SU-DHL-6 (cell line): ENCODE data around the gene DOCK1.

ENCODE experiments used
- EZH2phosphoT487 ChIP-seq: fragments of 200-600 bp; sonication (generic), shearing (Covaris generic); conservative IDR thresholded peaks from 2 replicates; pipeline ENCODE4 v1.6.1; 2018; ENCODE audit warnings: mild to moderate bottlenecking, antibody characterized with exemption, low read length, moderate library complexity, mixed read lengths
- TF ChIP-seq, protein P1 (sequence below): fragments of 200-600 bp; sonication (generic); IDR thresholded peaks from one replicate; pipeline ENCODE4 v1.5.1; 2017; ENCODE audit warnings: antibody characterized with exemption, mild to moderate bottlenecking, low read length, moderate library complexity; ENCODE audit not compliant: insufficient read depth, poor library complexity, severe bottlenecking

DNA sequence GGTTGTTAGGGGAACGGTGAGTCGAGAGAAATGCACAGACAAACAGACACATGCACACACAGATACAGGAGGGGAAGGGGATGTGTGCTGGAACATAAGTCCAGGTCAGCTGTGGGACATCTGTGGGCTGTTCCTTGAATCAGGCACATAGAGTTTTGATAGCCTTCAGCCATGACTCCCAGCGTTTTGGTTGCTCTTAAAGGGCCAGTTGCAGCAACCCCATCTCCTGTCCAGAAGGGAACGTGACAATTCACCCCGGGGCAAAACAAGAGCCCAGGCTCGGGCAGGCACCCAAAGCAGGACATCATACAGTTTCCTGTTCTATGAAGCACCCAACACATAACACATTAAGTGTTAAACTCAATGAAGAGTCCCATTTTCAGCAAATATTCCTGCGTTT is 281.6 kb downstream of the DOCK1 start:
- TF ChIP-seq, protein P1, sequence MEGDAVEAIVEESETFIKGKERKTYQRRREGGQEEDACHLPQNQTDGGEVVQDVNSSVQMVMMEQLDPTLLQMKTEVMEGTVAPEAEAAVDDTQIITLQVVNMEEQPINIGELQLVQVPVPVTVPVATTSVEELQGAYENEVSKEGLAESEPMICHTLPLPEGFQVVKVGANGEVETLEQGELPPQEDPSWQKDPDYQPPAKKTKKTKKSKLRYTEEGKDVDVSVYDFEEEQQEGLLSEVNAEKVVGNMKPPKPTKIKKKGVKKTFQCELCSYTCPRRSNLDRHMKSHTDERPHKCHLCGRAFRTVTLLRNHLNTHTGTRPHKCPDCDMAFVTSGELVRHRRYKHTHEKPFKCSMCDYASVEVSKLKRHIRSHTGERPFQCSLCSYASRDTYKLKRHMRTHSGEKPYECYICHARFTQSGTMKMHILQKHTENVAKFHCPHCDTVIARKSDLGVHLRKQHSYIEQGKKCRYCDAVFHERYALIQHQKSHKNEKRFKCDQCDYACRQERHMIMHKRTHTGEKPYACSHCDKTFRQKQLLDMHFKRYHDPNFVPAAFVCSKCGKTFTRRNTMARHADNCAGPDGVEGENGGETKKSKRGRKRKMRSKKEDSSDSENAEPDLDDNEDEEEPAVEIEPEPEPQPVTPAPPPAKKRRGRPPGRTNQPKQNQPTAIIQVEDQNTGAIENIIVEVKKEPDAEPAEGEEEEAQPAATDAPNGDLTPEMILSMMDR: no peak
- no peak for TF ChIP-seq EZH2phosphoT487
